Right renal cortex interstitium (tissue), 3 donors: Measurements from ENCODE around the gene RTN4R. TPM values are rescaled to one million over a fixed set of nuclear protein-coding genes. Genes with fewer than 3 reads are reported as not detected.

Experiments
- DNase-seq, 3 donors: peaks; one replicate each; pipeline ENCODE4 v3.0.0-alpha.2; 2013; ENCODE audit warnings: low read depth in 3 of 3, low spot score in 2 of 3
- polyA plus RNA-seq, 3 donors: library from polyadenylated mRNA; unstranded; fragments of 120-200 nt; gene quantifications; one replicate each; pipeline ENCODE4 v1.2.1, GENCODE V29; 2013; ENCODE audit not compliant: insufficient read length in 3 of 3

The RTN4R gene
- polyA plus RNA-seq, 3 donors: 3.8 to 4.5 (median 4.1) TPM

DNA sequence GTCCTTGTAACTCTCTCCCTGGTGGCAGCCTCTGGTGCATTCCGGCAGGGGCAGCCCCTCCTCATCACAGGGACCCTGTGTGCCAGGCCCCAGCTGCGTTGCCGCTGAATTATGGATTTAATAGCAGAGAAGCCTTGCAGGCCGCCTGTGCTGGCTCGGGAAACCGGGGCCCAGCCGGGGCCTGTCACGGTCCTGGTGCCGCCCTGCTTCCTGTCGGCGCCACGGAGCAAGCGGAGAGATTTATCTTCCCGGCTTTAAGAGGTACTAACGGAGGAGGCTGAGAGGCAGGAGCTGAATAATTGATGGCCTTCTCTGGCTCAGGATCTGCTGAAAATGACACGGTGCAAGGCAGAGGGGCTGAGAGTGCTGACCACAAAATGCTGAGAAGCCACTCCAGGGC lies 63.3 kb downstream of the RTN4R start:
- DNase-seq: no peak

DNA sequence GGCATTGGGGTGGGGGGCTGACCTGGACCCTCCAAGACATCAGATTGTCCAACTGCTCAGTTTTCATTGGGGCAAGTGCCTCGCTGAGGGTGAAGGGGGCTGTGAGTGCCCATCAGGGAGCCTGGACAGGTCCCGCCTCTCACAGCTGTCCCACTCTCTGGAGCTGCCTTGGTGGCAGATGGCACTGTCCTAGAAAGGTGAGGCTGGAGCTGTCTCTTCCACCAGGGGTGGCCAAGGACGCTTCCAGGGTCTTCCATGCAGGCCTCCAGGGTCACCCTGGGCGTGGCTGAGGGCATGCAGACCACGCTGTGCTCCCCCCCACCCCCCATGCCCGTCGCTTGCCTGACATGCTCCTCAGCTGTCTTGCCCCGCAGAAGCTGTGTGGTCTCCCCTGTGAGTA lies 63.8 kb downstream of the RTN4R start:
- no peak for DNase-seq

DNA sequence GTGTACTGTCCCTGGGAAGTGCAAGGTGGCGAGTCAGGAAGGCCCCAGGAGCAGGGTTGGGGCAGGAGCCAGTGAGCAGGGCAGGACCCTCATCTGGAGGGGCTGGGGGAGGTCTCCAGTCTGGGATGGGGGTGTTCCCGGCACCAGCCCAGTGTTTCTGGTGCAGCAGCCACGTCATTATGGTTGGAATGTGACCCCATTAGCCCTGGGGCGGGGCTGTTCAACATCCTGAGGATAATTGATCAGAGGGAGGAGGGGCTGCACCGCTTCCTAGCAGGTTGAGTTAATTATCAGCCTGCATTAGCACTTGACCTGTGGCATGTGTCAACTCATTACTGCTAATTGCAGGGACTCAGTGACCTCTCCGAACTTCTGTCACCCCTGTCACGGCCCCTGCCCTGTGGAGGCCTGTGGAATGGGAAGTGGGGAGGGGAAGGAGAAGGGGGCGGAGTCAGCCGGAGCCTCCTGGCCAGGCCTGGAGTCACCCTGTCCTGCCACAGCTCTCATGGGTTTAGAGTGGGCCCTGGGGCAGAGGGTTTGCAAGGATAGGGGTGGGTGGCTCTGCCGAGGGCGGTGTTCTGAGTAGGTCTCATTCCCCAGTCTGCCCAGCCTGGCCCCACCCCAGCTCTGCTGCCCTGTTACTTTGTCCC lies 64.4 kb downstream of the RTN4R start:
- no peak for DNase-seq

DNA sequence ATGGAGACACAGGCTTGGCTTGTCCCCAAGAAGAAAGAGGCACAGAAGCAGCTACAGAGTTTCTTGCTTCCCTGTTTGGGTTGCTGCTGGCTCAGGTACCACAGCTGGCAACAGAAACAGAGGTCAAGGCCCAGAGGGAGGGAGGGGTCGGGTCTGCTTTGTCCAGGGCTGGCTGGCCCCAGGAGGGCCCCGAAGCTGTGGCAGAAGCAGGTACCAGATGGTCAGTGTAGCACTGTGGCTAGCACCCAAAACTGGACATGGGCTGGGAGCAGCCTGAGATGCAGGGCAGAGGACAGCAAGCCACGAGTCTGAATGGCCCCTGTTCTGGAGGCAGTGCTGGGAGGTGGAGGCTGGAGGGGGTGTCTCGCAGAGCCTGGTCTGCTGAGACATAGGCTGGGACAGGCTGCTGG lies 65.0 kb downstream of the RTN4R start:
- no peak for DNase-seq

DNA sequence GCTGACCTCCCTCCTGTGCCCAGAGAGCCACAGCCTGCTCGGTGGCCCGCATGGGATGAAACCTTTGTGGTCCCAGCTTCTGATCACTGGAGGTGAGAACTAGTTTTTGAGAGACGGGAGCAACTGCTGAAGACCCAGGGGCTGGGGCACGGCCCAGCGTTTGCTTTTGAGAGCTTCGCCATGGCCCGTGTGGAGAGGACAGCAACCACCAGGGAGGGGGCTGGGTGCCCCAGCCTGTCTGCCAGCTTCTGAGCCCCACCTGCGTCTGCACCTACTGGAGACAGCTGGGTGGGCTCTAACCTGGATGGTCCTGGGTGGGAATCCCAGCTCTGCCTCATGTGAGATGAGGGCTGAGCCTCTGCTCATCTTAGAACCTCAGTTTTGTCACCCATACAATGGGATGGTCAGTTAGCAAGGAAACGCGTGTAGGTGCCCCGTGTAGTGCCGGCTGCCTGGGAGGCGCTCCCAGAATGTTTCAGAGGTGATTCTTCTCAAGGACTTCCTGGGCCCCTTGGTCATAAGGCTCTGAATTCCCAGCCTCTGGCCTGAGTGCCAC lies 66.2 kb downstream of the RTN4R start:
- no peak for DNase-seq

DNA sequence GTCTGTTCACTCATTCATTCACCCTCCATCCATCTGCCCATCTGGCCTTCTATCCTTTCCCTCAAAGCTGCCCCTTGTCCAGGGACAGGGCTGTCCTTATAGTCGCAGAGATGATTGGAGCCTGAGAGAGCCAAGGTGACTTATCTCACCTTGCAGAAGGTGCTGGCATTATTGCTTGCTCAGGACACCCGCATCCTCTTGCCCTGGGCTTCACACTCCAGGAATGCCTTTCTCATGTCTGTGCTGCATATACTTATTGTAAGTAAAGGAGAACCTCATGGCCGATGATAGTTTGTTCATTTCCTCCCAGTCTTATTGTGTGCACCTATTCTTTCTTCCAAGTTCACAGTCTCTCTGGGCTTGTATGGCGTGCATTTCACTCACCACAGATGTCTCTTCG lies 68.2 kb downstream of the RTN4R start:
- DNase-seq: no peak

DNA sequence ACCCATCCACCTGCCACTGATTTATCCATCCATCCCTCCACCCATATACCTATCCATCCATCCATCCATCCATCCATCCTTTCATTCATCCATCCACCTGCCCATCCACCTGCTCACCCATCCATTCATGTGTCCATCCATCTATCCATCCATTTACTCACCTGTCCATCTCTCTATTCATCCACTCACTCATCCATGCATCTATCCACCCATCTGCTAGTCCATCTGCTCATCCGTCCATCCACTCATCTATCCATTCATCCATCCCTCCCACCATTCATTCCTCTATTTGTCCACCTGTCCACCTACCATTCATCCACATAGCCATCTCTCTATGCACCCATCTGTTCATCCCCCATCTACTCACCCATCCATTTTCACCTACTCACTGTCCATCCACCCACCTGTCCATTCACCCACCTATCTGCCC lies 68.7 kb downstream of the RTN4R start:
- DNase-seq: no peak

DNA sequence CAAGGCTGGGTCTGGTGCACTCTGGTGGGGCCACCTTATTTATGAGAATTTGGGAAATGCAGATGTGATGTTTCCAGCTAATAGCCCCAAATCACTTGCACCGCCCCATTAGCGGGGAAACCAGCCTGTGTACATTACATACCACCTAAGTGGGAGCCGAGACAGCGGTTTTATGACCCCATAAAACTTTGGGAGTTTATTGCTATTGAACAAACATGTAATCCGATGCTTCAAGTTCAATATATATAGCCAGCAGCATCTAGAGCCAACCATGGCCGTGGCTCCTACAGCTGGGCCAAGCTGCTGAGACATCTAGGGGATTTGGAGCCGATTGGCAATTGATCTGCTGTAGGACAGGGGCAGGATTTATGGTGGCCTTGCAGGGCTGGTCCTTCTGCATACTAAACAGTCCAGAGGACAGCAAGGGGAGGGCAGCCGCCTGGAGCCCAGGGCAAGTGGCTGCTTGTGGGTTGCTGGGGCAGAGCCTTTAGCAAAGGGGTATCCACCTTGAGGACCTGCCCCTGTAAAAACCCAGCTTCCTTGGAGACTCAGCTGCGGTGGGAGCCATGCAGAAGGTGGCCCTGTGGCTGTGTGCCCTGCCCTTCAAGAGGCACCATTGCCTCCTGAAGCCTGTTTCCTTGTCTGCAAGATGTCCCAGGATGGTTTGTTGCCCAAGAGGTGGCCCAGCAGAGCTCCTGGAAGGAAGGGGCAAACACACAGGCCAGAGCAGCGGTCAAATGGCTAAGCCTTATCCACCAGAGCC lies 69.4 kb downstream of the RTN4R start:
- peak in 2 of 3 donors; percentile 32 to 53 for DNase-seq

DNA sequence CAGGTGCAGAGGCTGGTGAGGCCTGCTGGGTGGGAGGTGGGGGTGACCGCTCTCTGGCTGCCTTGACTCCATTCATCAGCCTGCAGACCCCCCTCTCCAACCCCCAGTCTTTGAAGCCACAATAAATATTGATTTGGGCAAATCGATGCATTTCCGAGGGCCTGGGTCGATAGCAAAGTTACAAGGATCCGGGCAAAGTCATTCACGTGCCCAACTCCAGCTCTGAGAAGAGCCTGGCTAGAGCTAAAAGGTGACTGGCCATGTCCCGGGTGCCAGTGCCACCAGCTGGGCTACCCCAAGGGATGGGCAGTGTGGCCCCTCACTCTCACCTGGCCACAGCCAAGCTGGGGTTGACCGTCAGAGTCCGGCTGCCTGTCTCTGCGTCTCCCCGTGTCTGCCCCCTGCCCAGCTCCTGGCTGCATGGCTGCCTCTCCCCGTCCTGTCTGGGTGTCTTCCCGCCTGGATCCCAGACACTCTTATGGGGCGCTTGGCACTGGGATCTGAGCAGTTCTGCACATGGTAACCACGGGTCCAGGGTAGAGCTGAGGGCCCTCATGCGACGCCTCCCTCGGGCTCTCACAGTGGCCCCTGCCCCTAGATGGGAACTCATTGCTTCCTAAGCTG lies 70.6 kb downstream of the RTN4R start:
- DNase-seq: no peak

DNA sequence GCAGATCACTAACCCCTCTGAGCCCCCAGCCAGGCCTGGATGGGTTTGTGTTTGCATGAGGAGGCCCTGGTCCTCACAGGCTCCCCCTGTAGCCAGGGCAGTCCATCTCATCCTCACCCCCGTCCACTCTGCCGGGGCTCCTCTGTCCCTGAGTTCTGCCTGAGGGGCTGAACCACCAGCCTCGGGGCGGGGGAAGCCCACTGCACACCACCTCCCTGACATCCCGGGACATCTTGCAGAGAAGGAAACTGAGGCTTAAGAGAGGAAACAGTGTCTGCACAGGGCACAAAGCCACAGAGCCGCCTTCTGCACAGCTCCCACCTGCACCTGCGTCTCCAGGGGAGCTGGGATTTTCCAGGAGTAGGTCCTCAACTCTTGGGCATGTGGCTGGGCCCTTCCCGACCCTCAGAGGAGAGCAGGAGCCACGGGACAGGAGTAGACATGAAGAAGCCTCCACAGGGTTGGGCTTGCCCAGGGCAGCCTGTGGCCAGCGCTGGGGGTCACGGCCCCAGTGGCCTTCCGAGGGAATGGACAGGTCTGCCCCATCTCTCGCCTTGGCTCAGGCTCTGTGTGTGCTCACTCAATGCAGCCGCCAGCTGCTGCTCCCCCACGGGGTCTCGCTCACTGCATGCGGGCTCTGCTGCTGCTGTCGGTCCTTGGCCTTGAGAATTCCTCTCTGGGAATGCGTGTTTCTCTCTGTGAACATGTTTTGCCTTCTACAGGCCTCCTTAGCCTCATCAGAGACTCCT lies 71.8 kb downstream of the RTN4R start:
- DNase-seq: no peak

DNA sequence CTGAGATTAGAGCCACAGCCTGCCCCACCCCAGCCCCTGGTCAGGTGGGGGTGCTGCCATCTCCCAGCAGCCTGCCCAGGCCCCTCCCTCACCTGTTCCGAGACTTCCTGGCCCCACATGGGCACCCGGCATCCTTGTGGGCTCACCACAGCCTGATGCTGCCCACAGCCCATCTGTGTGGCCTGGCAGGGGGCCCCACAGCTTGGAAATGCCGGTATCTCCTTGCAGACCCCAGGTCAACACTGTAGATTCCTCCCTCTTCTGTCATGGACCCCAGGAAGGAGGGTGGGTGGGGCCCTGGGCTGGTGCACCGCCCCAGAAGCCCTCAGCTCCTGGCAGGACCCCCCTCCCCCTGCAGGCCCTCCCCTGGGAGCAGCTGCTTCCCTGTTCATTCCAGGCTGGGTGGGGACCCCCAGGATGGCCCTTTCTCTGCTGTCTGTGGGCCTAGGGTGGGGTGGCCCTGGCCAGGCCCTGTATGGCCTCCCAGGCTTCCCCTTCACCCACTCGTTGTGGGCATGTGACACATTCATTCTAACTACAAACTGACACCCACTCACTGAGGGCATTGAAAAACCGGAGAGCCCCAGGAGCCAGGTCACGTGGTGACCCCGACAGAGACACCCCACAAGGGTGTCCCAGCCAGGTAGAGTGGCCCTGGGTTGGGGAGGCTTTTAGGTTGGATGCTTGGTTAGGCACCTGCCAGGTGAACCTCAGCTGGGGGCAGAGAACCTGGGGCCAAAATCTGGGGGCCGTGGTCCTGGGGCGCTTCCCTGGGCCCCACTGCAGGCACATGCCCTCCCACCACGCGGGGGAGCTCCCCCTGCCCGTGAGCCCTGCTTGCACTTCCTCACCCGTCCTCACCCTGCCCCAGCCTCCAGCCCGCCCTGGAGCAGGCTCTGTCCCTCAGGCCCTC lies 73.2 kb downstream of the RTN4R start:
- DNase-seq: no peak

DNA sequence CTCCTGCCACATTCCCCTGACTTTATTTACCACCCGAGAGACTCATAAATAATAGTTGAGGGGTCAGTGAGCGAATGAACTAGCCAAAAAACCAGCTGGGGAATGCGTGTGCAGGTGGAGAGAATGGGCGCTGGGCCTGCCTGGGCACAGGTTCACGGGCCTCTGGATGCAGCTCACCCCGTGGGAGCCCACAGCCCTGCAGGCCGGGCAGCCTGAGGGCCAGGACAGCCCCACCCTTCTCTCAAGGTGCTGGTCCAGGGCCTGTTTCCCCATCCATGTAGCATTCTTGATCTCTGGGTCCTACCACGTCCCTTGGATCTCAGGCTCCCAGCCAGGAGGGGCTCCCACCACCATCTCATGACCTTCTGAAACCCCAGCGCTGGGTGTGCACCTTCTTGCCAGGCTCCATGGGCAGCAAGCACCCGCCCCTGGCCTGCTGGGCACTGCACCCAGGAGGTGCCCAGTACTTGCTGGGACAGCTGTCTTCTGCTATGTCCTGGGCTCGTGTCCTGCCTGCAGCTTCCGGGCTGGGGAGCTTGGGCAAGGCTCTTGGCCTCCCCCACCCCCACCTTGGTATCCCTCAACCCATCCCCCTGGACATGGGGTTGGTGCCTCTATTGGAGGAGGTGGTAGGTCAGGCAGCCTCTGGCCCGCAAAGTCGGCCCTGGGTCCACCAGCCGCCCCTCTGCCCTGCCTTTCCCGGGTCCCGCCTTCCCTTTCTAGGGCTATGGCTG lies 74.2 kb downstream of the RTN4R start:
- no peak for DNase-seq

DNA sequence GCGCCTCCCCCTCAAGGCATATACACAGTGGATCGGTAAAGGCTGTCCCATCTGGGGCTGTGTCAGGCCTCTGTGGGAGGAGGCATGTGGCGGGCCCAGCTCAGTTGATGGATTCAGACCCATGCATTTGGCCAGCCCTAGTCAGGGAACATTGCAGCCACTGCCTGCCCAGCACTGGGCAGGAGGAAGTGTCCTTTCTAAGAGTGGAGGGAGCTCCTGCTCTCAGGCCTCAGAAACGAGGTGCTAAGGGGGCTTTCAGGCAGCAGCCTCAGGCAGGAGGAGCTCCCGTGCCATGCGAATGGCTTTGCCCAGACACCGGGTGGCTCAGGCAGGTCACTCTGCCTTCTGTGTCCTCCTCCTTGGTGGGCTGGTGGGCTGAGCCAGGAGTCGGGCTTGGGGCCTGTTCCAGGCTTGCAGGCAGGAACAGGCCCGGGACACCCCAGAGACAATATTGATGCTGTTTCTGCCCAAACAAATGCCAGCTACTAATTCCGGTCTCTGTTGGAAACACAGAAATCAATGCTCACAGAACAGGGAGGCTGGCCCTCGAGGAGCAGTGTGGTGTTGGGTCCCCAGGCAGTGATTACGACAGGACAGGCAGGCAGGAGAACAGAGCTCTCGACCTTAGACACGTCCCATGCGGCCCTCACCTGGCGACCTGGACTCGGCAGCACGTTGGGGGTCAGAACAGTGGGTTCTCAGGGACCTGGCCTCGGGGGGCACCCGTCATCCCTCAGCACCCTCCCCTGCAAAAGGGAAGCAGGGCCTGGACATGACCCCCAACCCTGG lies 75.0 kb downstream of the RTN4R start:
- no peak for DNase-seq

DNA sequence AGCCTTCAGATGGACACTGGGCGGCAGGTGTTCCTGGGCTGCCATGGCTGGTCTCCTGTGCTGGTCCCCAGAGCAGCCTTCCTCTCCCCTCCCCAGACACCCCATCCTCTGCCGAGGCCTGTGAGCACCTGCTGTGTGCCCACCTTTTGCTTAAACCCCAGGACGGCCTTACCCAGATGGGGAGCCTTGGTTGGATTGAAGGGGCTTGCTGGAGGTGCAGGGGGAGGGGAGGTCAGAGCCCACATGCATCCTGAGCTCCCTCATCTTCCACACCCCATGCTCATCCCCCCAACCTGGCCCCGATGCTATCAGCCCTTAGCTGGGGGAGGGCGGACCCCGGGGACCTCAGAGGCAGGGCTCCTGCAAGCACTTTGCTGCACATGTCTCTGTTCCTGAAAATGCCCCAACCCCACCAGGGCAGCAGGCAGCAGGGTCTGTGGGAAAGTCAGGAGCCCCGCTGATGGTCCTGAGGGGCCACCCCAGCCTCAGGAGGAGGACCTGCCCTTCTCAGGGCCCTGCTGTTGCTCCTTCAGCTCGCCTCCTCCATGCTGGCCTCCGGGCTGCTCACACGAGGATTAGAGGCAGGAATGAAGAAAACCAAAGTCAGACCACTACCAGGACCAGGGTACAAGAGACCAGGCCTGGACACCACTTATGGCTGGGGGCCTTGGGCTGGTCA lies 75.7 kb downstream of the RTN4R start:
- DNase-seq: no peak

DNA sequence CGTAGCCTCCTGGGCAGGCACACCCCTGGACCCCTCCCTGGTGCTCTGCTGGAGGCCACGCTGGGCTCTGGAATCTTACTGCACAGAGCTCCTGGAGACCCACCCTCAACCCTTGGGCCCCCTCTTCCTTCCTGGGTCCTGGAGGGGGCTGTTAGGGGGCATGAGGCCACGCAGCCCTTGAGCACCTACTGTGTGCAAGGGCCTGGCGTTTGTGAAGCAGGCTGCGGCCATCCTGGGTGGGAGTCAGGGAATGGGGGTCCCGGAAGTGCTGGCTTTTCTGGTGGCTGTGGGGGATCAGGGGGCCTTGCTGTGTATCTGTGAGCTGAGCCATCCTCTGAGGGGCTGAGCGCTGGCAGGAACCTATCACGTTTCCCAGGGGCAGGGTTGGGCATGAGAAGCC lies 76.3 kb downstream of the RTN4R start:
- no peak for DNase-seq
